Large intestine (tissue), 3 donors: ENCODE measurements around the gene ASRGL1. TPM values are rescaled to one million over a fixed set of nuclear protein-coding genes. Genes with fewer than 3 reads are reported as not detected.

ENCODE experiments used
- DNase-seq, 2 donors: peaks; one replicate each; pipeline versions ENCODE4 v3.0.0 to v3.0.0-alpha.2; 2013
- H3K27ac ChIP-seq: one replicate; pipeline ENCODE4 v1.5.1; 2013; ENCODE audit warnings: low read length
- H3K27me3 ChIP-seq: 2 replicates; pipeline ENCODE4 v1.6.1; 2013; ENCODE audit warnings: low read length; ENCODE audit not compliant: control insufficient read depth, insufficient read depth
- H3K36me3 ChIP-seq: 2 replicates; pipeline ENCODE4 v1.6.1; 2013; ENCODE audit warnings: low read length; ENCODE audit not compliant: control insufficient read depth, insufficient read depth
- H3K4me1 ChIP-seq: one replicate; pipeline ENCODE4 v1.6.1; 2013; ENCODE audit warnings: low read length; ENCODE audit not compliant: control insufficient read depth, insufficient read depth
- H3K4me3 ChIP-seq: one replicate; pipeline ENCODE4 v1.5.1; 2013; ENCODE audit warnings: low read length
- H3K9me3 ChIP-seq: one replicate; pipeline ENCODE4 v1.6.1; 2013; ENCODE audit warnings: mild to moderate bottlenecking, low read depth, low read length, moderate library complexity; ENCODE audit not compliant: control insufficient read depth
- WGBS: methylation state at CpG from one replicate; pipeline ENCODE4 v1.1.5; 2013; ENCODE audit warnings: low lambda C conversion rate; ENCODE audit not compliant: insufficient coverage; 5-methylcytosine and 5-hydroxymethylcytosine counted together
- polyA plus RNA-seq: library from polyadenylated mRNA; unstranded; fragments of 120-200 nt; gene quantifications from one replicate; pipeline ENCODE4 v1.2.1, GENCODE V29; 2013

ASRGL1 gene
- polyA plus RNA-seq, 1 donor, result 5.4 TPM

- H3K4me1 ChIP-seq, result peaks cover 45% of the 10 kb centered on the region
- H3K4me3 ChIP-seq, result no peak overlapping the region
- peak in 1 of 2 donors; percentile 51 for DNase-seq
- WGBS, result no CpG with 5 or more reads among the region's 6 CpGs
- H3K27ac ChIP-seq, result peak overlapping the region; percentile 83
- no peaks in the 10 kb centered on the region for H3K27me3 ChIP-seq
- H3K9me3 ChIP-seq, result no peaks in the 10 kb centered on the region
- no peaks in the 10 kb centered on the region for H3K36me3 ChIP-seq
Observed at GRCh38 chr11:62427630-62428233, 90.5 kb downstream of the ASRGL1 start.

DNA sequence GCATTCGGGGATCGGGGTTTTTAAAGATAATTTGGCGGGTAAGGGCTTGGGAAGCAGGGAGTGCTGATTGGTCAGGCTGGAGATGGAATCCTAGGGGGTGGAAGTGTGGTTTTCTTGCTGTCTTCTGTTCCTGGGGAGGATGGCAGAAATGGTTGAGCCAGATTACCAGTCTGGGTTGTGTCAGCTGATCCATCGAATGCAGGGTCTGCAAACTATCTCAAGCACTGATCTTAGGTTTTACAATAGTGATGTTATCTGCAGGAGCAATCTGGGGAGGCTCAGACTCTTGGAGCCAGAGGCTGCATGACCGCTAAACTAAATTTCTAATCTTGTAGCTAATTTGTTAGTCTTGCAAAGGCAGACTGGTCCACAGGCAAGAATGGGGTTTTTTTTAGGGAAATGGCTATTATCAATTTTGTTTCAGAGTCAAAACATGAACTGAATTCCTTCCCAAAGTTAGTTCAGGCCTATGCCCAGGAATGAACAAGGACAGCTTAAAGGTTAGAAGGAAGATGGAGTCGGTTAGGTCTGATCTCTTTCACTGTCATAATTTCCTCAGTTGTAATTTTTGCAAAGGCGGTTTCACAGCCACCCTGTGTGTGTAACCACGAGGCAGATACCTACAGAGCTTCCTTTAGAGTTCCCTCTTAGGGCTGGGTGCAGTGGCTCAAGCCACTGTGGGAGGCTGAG, 91.8 kb downstream of the ASRGL1 start:
- no CpG with 5 or more reads among the region's 8 CpGs for WGBS

GRCh38 chr11:62430425-62430824, 93.2 kb downstream of the ASRGL1 start:
- Histone ChIP-seq H3K4me3 (no peak overlapping the region), H3K27ac (no peak overlapping the region), H3K36me3 (no peaks in the 10 kb centered on the region), H3K27me3 (no peaks in the 10 kb centered on the region), H3K4me1 (peaks cover 41% of the 10 kb centered on the region), H3K9me3 (no peaks in the 10 kb centered on the region)
- no peak for DNase-seq
- WGBS, result 57% methylated on average over 1 of the region's 3 CpGs

More for the DNA sequence above, 91.8 kb downstream of the ASRGL1 start:
- Histone ChIP-seq H3K27ac (no peak overlapping the region), H3K9me3 (no peaks in the 10 kb centered on the region), H3K4me1 (peaks cover 47% of the 10 kb centered on the region), H3K36me3 (no peaks in the 10 kb centered on the region), H3K4me3 (no peak overlapping the region), H3K27me3 (no peaks in the 10 kb centered on the region)
- no peak for DNase-seq

GRCh38 chr11:62431171-62431901, 94.1 kb downstream of the ASRGL1 start:
- Histone ChIP-seq H3K27ac (no peak overlapping the region), H3K27me3 (no peaks in the 10 kb centered on the region), H3K4me3 (no peak overlapping the region), H3K4me1 (peaks cover 36% of the 10 kb centered on the region), H3K9me3 (no peaks in the 10 kb centered on the region), H3K36me3 (no peaks in the 10 kb centered on the region)
- WGBS, result 84% methylated on average over 4 of the region's 11 CpGs
- DNase-seq, result no peak

DNA sequence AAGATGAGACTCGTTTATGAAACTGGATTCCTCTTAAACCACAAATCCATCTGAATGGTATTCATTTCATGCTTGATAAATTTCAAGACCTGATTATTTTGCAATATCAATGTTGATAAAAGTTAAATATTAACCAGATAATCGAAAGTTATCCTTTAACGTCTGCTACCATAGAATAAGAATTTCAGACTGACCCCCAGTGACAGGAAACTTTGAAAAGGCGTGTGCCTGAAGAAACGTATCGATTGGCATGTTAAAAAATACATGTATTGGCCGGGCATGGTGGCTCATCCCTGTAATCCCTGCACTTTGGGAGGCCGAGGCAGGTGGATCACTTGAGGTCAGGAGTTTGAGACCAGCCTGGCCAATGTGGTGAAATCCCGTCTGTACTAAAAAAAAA, 95.4 kb downstream of the ASRGL1 start:
- no peak overlapping the region for H3K4me3 ChIP-seq
- H3K27ac ChIP-seq, result no peak overlapping the region
- no peaks in the 10 kb centered on the region for H3K27me3 ChIP-seq
- peak in 1 of 2 donors; percentile 60 for DNase-seq
- peaks cover 25% of the 10 kb centered on the region for H3K4me1 ChIP-seq
- 17% methylated on average over 3 of the region's 9 CpGs for WGBS
- H3K36me3 ChIP-seq, result no peaks in the 10 kb centered on the region
- H3K9me3 ChIP-seq, result no peaks in the 10 kb centered on the region

GRCh38 chr11:62433141-62433903, 96.1 kb downstream of the ASRGL1 start:
- no peak for DNase-seq
- no peaks in the 10 kb centered on the region for H3K36me3 ChIP-seq
- H3K27ac ChIP-seq, result no peak overlapping the region
- no peak overlapping the region for H3K4me3 ChIP-seq
- H3K9me3 ChIP-seq, result no peaks in the 10 kb centered on the region
- H3K4me1 ChIP-seq, result peaks cover 21% of the 10 kb centered on the region
- H3K27me3 ChIP-seq, result no peaks in the 10 kb centered on the region
- WGBS, result 35% methylated on average over 4 of the region's 16 CpGs

GRCh38 chr11:62433904-62434276, 96.6 kb downstream of the ASRGL1 start:
- Histone ChIP-seq H3K4me3 (no peak overlapping the region), H3K36me3 (no peaks in the 10 kb centered on the region), H3K27ac (no peak overlapping the region), H3K9me3 (no peaks in the 10 kb centered on the region), H3K4me1 (peaks cover 24% of the 10 kb centered on the region), H3K27me3 (no peaks in the 10 kb centered on the region)
- no peak for DNase-seq
- no CpG with 5 or more reads among the region's 6 CpGs for WGBS

DNA sequence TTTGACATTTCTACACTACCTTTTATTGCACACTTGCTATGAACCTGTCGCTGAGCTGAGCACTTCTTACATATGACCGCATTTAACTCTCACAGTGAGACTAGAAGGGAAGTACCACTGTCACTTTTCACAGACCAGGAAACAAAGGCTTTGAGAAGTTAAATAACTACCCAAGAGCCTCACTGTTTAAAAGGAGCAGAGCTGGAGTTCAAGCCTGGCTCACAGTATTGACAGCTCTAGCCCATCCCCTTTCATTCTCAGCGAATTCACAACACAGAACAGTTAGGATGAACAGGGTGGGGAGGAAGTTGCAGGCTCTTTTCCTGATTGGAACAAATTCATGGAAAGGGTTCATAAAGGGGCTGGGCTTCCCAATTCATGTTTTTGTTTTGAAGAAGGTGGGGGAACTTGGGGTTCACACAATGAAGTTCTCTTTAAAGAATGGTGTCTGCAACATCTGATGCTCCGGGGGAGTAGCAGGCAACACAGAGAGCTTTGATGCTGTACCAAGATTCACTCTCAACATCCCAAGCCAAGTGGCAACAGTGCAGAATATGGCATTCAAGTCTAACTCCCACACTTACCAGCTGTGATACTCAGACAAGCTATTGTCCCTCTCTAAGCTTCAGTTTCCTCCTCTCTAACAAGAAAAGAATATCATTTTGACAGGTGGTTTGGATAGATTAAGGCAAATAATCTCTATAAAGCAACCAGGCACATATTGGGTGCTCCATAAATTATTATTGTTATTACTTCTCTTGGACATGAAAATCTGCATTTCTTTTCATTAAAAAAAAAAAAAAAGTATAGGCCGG, 98.8 kb downstream of the ASRGL1 start:
- DNase-seq, result peak; percentile 34 to 64
- Histone ChIP-seq H3K4me1 (peaks cover 29% of the 10 kb centered on the region), H3K36me3 (no peaks in the 10 kb centered on the region), H3K27me3 (no peaks in the 10 kb centered on the region), H3K27ac (peak overlapping the region; percentile 27), H3K9me3 (no peaks in the 10 kb centered on the region), H3K4me3 (no peak overlapping the region)
- WGBS, result no CpG with 5 or more reads among the region's 5 CpGs

GRCh38 chr11:62437616-62438015, 100.4 kb downstream of the ASRGL1 start:
- WGBS, result no CpG with 5 or more reads among the region's 1 CpG
- Histone ChIP-seq H3K27ac (no peak overlapping the region), H3K27me3 (no peaks in the 10 kb centered on the region), H3K9me3 (no peaks in the 10 kb centered on the region), H3K4me1 (peaks cover 25% of the 10 kb centered on the region), H3K36me3 (no peaks in the 10 kb centered on the region), H3K4me3 (no peak overlapping the region)
- no peak for DNase-seq
